GM19351 (cell line): ENCODE results near the gene RHEB.

ENCODE experiments used
- ATAC-seq: cut with Tn5 transposase; IDR thresholded peaks from one replicate; pipeline ENCODE4 v1.9.1; 2021; ENCODE audit warnings: mild to moderate bottlenecking, moderate library complexity; ENCODE audit not compliant: unreplicated experiment

Gene RHEB

GRCh38 chr7:151504715-151505326 lies 14.9 kb downstream of the RHEB start:
- ATAC-seq, result no peak

- ATAC-seq, result no peak
Observed at GRCh38 chr7:151503902-151504714, 15.6 kb downstream of the RHEB start.

- no peak for ATAC-seq
Observed at GRCh38 chr7:151501676-151502075, 18.0 kb downstream of the RHEB start.

GRCh38 chr7:151498495-151498894 lies 21.2 kb downstream of the RHEB start:
- no peak for ATAC-seq

GRCh38 chr7:151497306-151497871 lies 22.3 kb downstream of the RHEB start:
- no peak for ATAC-seq

- ATAC-seq, result no peak
Observed at GRCh38 chr7:151495360-151495759, 24.3 kb downstream of the RHEB start.

- no peak for ATAC-seq
Observed at GRCh38 chr7:151494298-151495284, 25.1 kb downstream of the RHEB start.

GRCh38 chr7:151493083-151493482 lies 26.6 kb downstream of the RHEB start:
- ATAC-seq, result no peak

GRCh38 chr7:151491859-151492258 lies 27.8 kb downstream of the RHEB start:
- no peak for ATAC-seq

- ATAC-seq, result no peak
Observed at GRCh38 chr7:151490456-151491105, 29.1 kb downstream of the RHEB start.

GRCh38 chr7:151489498-151489897 lies 30.2 kb downstream of the RHEB start:
- no peak for ATAC-seq

GRCh38 chr7:151488096-151488495 lies 31.6 kb downstream of the RHEB start:
- ATAC-seq, result no peak

- no peak for ATAC-seq
Observed at GRCh38 chr7:151487228-151487627, 32.5 kb downstream of the RHEB start.

GRCh38 chr7:151486074-151486473 lies 33.6 kb downstream of the RHEB start:
- ATAC-seq, result no peak

GRCh38 chr7:151484971-151485707 lies 34.6 kb downstream of the RHEB start:
- ATAC-seq, result no peak

GRCh38 chr7:151483711-151483983 lies 36.0 kb downstream of the RHEB start:
- ATAC-seq, result no peak

GRCh38 chr7:151482883-151483710 lies 36.6 kb downstream of the RHEB start:
- no peak for ATAC-seq

GRCh38 chr7:151481650-151482505 lies 37.8 kb downstream of the RHEB start:
- peak; percentile 51 for ATAC-seq
